Right atrium auricular region (tissue), 2 donors: Measurements from ENCODE around the gene NOS1. TPM values are rescaled to one million over a fixed set of nuclear protein-coding genes. Genes with fewer than 3 reads are reported as not detected.

Experiments used
- DNase-seq: peaks from one replicate; pipeline ENCODE4 v3.0.0-alpha.2; 2019; ENCODE audit warnings: low spot score
- H3K27ac ChIP-seq, 2 donors: fragments of 200-600 bp; sonication (generic); 1 replicate in 1 of 2; 2 replicates in 1 of 2; pipeline ENCODE4 v1.5.1; 2016 to 2019
- H3K27me3 ChIP-seq, 2 donors: fragments of 200-600 bp; sonication (generic); one replicate each; pipeline versions ENCODE4 v1.5.1 to v1.6.0; 2017 to 2019
- H3K36me3 ChIP-seq: fragments of 200-600 bp; sonication (generic); one replicate; pipeline ENCODE4 v1.5.1; 2016
- H3K4me1 ChIP-seq, 2 donors: fragments of 200-600 bp; sonication (generic); one replicate each; pipeline versions ENCODE4 v1.5.1 to v1.6.0; 2017 to 2019
- H3K4me3 ChIP-seq, 2 donors: fragments of 200-600 bp; sonication (generic); 1 replicate in 1 of 2; 2 replicates in 1 of 2; pipeline ENCODE4 v1.5.1; 2017 to 2019; ENCODE audit warnings: mild to moderate bottlenecking in 1 of 2, moderate library complexity in 1 of 2
- H3K9me3 ChIP-seq, 2 donors: fragments of 200-600 bp; sonication (generic); one replicate each; pipeline ENCODE4 v1.5.1; 2019
- CTCF ChIP-seq, 2 donors: fragments of 200-600 bp; sonication (generic); IDR thresholded peaks; one replicate each; pipeline ENCODE4 v1.5.1; 2019; ENCODE audit warnings: antibody characterized with exemption in 2 of 2
- total RNA-seq, 2 donors: library from RNA; depleted of rRNA; stranded (reverse); fragments of >200 nt; gene quantifications; one replicate each; pipeline ENCODE4 v1.1.0, GENCODE V29; 2016

NOS1 gene
- under 1 TPM; 0.04 to 0.67 TPM for total RNA-seq

GRCh38 chr12:117361347-117361751 is at the start of gene NOS1:
TSS of gene NOS1 (minus strand) at chr12:117361626. CDS start at chr12:117331069, 30,557 bp downstream.
- DNase-seq, result no peak
- peaks cover 0 to 9% of the 10 kb centered on the region in 2 donors for H3K4me1 ChIP-seq
- H3K27me3 ChIP-seq, result peaks cover 0 to 16% of the 10 kb centered on the region in 2 donors
- no peak for TF ChIP-seq CTCF (IDR thresholded peaks at IDR 0.05)
- no peak within 1 kb of the TSS for H3K27ac ChIP-seq
- no peaks in the 10 kb centered on the region for H3K36me3 ChIP-seq
- H3K9me3 ChIP-seq, result no peaks in the 10 kb centered on the region
- peak within 1 kb of the TSS in 1 of 2 donors; percentile 30 for H3K4me3 ChIP-seq

GRCh38 chr12:117409286-117409685 is 47.9 kb upstream of the NOS1 start:
- Histone ChIP-seq H3K9me3 (no peaks in the 10 kb centered on the region), H3K36me3 (no peaks in the 10 kb centered on the region), H3K4me1 (peaks cover 0 to 5% of the 10 kb centered on the region in 2 donors), H3K4me3 (no peak overlapping the region), H3K27ac (no peak overlapping the region), H3K27me3 (no peaks in the 10 kb centered on the region)
- DNase-seq, result no peak
- TF ChIP-seq CTCF (IDR thresholded peaks at IDR 0.05), result no peak

- no peaks in the 10 kb centered on the region for H3K36me3 ChIP-seq
- no peak overlapping the region for H3K4me3 ChIP-seq
- H3K9me3 ChIP-seq, result peaks cover 0 to 8% of the 10 kb centered on the region in 2 donors
- H3K27ac ChIP-seq, result no peak overlapping the region
- no peaks in the 10 kb centered on the region for H3K27me3 ChIP-seq
- H3K4me1 ChIP-seq, result peaks cover 0 to 5% of the 10 kb centered on the region in 2 donors
- no peak for DNase-seq
- no peak for TF ChIP-seq CTCF (IDR thresholded peaks at IDR 0.05)
These were observed 46.9 kb upstream of the NOS1 start for GRCh38 chr12:117408161-117408791.

GRCh38 chr12:117404940-117405339 is 43.5 kb upstream of the NOS1 start:
- no peak for TF ChIP-seq CTCF (IDR thresholded peaks at IDR 0.05)
- Histone ChIP-seq H3K9me3 (peaks cover 0 to 8% of the 10 kb centered on the region in 2 donors), H3K27ac (no peak overlapping the region), H3K27me3 (no peaks in the 10 kb centered on the region), H3K36me3 (no peaks in the 10 kb centered on the region), H3K4me1 (peaks cover 0 to 5% of the 10 kb centered on the region in 2 donors), H3K4me3 (no peak overlapping the region)
- no peak for DNase-seq

- no peaks in the 10 kb centered on the region for H3K27me3 ChIP-seq
- no peaks in the 10 kb centered on the region for H3K36me3 ChIP-seq
- no peak overlapping the region for H3K27ac ChIP-seq
- DNase-seq, result no peak
- peaks cover 0 to 8% of the 10 kb centered on the region in 2 donors for H3K9me3 ChIP-seq
- no peak for TF ChIP-seq CTCF (IDR thresholded peaks at IDR 0.05)
- H3K4me3 ChIP-seq, result no peak overlapping the region
- peaks cover 0 to 5% of the 10 kb centered on the region in 2 donors for H3K4me1 ChIP-seq
These were observed 42.9 kb upstream of the NOS1 start for GRCh38 chr12:117404203-117404853.
